Measurements from ENCODE around the gene MRPS9.

The MRPS9 gene

DNA sequence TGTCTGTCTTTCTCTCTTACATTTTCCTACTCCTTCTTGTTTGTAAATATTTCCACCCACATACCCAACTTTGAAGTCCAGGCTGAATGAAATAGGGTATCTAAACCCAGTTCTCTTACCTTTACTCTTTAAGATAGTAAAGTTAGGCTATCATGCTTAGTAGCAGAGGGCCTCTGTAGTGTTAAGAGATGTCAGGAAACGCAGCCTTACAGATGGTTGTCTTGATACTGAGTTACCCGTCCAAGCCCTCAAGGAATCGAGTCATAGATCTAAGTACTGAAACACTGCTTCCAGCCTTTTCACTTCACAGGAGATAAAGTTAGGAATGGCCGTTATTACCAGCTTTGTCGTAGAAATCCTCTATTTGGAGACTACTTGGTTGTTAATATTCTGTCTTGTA, 24.3 kb downstream of the MRPS9 start:
- TF ChIP-seq, protein P1, sequence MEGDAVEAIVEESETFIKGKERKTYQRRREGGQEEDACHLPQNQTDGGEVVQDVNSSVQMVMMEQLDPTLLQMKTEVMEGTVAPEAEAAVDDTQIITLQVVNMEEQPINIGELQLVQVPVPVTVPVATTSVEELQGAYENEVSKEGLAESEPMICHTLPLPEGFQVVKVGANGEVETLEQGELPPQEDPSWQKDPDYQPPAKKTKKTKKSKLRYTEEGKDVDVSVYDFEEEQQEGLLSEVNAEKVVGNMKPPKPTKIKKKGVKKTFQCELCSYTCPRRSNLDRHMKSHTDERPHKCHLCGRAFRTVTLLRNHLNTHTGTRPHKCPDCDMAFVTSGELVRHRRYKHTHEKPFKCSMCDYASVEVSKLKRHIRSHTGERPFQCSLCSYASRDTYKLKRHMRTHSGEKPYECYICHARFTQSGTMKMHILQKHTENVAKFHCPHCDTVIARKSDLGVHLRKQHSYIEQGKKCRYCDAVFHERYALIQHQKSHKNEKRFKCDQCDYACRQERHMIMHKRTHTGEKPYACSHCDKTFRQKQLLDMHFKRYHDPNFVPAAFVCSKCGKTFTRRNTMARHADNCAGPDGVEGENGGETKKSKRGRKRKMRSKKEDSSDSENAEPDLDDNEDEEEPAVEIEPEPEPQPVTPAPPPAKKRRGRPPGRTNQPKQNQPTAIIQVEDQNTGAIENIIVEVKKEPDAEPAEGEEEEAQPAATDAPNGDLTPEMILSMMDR (IDR thresholded peaks at IDR 0.05; ENCODE audit: low read depth, low read length): no peak
- no peak overlapping the region for H3K4me3 ChIP-seq (ENCODE audit: low read depth, low read length)
- in situ Hi-C loops (cut with HindIII; ENCODE audit: low sequenced_read_pairs): no loop called here
- no peak for DNase-seq (ENCODE audit: low read depth, low spot score)

DNA sequence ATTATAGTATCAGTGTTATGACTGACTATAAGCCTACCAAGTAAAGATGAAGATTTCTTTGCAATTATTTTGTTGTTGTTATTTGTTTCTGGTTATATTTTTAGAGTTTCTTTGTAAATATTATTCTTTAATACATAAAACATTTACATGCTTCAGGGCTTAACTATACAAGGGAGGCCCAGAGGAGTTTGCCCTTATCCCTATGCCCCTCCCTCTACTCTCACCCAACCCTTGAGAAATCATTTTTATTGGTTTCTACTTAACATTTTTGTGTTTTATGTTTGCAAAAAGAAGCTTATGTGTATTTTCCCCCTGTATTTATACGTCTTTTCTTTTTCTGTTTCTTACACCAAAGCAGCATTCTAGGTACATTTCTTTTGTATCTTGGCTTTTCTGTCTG, 30.5 kb downstream of the MRPS9 start:
- no peak for DNase-seq (ENCODE audit: low read depth, low spot score)
- TF ChIP-seq, protein P1 (IDR thresholded peaks at IDR 0.05; ENCODE audit: low read depth, low read length): no peak
- no peak overlapping the region for H3K4me3 ChIP-seq (ENCODE audit: low read depth, low read length)
- in situ Hi-C loops (cut with HindIII; ENCODE audit: low sequenced_read_pairs): no loop called here

DNA sequence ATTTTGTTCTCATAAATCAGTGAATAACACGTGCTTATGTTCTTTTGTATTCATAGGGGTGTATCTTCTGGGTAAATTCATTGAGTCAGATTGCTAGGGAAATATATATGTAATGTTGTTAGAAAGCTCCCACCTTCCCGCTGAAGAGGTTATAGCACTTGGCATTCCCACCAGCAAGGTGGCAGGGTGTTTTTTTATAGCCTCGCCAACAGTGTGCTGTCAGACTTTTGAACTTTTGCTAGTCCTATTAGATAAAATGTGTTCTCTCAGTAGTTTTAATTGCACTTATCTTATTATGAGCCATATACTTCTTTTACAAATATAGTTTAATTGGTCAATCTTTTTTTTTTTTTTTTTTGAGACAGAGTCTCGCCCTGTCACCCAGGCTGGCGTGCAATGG, 31.0 kb downstream of the MRPS9 start:
- in situ Hi-C loops (cut with HindIII; ENCODE audit: low sequenced_read_pairs): no loop called here
- TF ChIP-seq, protein P1 (IDR thresholded peaks at IDR 0.05; ENCODE audit: low read depth, low read length): no peak
- DNase-seq (ENCODE audit: low read depth, low spot score): no peak
- no peak overlapping the region for H3K4me3 ChIP-seq (ENCODE audit: low read depth, low read length)

DNA sequence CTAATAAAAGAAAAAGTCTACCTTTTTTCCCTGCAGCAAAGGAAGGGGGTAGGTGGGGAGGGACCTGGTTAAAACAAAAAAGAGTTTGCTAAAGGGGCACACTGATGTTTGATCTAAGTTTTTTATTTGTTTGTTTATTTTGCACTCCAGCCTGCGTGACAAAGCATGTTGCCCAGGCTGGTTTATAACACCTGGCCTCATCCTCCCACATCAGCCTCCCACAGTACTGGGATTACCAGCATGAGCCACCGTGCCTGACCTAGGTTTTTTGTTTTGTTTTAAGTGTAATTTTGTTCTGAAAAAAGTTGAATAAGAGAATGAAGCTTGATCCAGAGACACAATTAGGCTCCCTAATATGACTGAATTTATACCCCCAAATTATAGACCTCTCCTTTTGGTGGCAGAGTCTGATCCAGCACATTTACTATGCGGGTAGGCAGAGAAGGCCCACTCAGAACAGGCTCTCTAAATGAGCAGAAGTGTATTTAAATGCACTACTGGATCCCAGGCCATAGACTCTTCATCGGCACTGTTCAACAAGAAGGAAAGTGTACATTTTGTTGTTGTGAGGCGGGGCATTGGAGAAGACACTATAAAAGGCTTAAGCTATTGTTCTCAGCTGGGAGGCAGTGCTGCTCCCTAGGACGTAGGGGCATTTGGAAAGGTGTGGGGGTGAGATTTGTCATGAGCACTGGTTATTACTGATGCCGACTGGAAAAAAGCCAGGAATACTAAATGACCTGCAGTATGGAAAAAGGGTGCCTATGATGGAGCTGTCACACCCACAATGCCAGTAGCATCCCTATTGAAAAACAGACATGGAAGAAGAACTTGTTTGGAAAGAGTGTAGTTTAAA, 32.4 kb downstream of the MRPS9 start:
- DNase-seq (ENCODE audit: low read depth, low spot score): no peak
- in situ Hi-C loops (cut with HindIII; ENCODE audit: low sequenced_read_pairs): no loop called here
- TF ChIP-seq, protein P1 (IDR thresholded peaks at IDR 0.05; ENCODE audit: low read depth, low read length): no peak
- H3K4me3 ChIP-seq (ENCODE audit: low read depth, low read length): no peak overlapping the region

DNA sequence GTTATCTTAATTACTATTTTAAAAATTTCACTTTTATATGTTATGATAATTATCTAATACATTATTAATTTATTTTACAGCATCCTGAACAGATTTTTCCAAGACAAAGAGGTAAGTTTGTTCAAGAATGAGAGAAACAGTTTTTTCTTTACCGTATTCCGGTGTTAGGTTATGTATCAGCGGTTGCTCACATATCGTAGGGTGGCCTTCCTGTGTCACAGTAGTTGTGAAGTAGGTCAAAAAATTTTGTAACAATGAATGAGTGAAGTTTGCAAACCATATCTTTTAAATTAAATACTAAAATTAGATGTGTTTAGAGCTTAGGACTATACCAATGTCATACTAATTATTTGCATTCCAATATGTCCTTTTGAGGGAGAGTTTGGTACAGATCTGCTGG, 33.5 kb downstream of the MRPS9 start:
- no peak for DNase-seq (ENCODE audit: low read depth, low spot score)
- in situ Hi-C loops (cut with HindIII; ENCODE audit: low sequenced_read_pairs): no loop called here
- TF ChIP-seq, protein P1 (IDR thresholded peaks at IDR 0.05; ENCODE audit: low read depth, low read length): no peak

DNA sequence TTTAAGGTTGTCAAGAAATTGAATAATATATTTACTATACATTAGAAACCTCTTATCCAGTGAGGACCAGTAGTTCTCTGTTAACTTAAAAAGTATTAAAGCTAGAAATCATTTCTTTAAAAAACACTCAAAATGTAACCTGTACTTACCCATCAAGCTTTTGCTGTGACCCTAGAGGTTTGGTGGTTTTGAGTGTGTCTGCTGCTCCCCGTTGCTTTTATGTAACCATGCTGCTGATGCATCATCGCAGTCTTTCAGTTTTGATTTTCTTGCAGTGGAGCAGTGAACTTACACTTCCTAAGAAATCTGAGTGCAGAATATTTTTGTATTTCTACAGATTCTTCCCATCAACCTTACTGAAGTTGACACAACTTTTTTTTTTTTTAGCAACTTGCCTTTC, 34.2 kb downstream of the MRPS9 start:
- in situ Hi-C loops (cut with HindIII; ENCODE audit: low sequenced_read_pairs): no loop called here
- H3K4me3 ChIP-seq (ENCODE audit: low read depth, low read length): no peak overlapping the region
- peak; percentile 18 for DNase-seq (ENCODE audit: low read depth, low spot score)
- TF ChIP-seq, protein P1 (IDR thresholded peaks at IDR 0.05; ENCODE audit: low read depth, low read length): no peak

More for the DNA sequence above, 33.5 kb downstream of the MRPS9 start:
- no peak overlapping the region for H3K4me3 ChIP-seq (ENCODE audit: low read depth, low read length)
